ENCODE data around the gene USP12. TPM values are rescaled to one million over a fixed set of nuclear protein-coding genes. Genes with fewer than 3 reads are reported as not detected.

Gene USP12
- polyA plus RNA-seq, 3 donors: 12.8 to 23.4 (median 14.5) TPM

DNA sequence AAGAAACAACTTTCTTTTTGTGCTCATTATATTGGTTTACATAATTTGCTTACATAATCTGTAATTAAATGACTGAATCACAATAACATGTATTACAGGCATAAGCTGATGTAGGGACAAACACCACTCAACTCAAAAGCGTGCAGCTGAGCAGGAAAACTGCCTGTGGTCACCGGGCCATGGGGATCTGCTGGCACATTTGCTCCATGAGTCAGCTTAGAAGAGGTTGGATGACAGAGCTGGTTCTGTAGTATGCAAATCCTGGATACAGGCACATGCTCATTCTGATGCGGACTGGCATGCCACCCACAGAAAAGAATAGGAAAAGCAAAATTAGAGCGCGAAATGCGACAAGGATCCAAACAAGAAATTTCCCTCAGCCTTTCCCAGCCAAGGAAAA is 128.6 kb downstream of the USP12 start:
- H3K4me3 Mint-ChIP-seq: no peak overlapping the region
- H2AFZ ChIP-seq (ENCODE audit: insufficient read depth, low read depth, low read length, poor library complexity, severe bottlenecking): no peak overlapping the region
- H4K20me1 ChIP-seq (ENCODE audit: insufficient read depth, low read length): no peaks in the 10 kb centered on the region
- no peak for DNase-seq
- intact Hi-C loops (cut with micrococcal nuclease): no loop called here
- H3K9me3 Mint-ChIP-seq: peaks cover 4 to 14% (median 8%) of the 10 kb centered on the region in 7 donors
- H3K9ac ChIP-seq (ENCODE audit: insufficient read depth, low read length, poor library complexity, severe bottlenecking): no peak overlapping the region
- H3K27me3 Mint-ChIP-seq (ENCODE audit: low read depth in 3 of 3): peaks cover 0 to 5% (median 3%) of the 10 kb centered on the region in 3 donors
- TF ChIP-seq, protein P1, sequence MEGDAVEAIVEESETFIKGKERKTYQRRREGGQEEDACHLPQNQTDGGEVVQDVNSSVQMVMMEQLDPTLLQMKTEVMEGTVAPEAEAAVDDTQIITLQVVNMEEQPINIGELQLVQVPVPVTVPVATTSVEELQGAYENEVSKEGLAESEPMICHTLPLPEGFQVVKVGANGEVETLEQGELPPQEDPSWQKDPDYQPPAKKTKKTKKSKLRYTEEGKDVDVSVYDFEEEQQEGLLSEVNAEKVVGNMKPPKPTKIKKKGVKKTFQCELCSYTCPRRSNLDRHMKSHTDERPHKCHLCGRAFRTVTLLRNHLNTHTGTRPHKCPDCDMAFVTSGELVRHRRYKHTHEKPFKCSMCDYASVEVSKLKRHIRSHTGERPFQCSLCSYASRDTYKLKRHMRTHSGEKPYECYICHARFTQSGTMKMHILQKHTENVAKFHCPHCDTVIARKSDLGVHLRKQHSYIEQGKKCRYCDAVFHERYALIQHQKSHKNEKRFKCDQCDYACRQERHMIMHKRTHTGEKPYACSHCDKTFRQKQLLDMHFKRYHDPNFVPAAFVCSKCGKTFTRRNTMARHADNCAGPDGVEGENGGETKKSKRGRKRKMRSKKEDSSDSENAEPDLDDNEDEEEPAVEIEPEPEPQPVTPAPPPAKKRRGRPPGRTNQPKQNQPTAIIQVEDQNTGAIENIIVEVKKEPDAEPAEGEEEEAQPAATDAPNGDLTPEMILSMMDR (IDR thresholded peaks at IDR 0.05): no peak
- no peaks in the 10 kb centered on the region for H3K36me3 ChIP-seq (replicated peaks in 1 of 2; ENCODE audit: control insufficient read depth in 1 of 2, insufficient read depth in 2 of 2, low read length in 2 of 2)
- no peaks in the 10 kb centered on the region for H3K4me1 ChIP-seq (ENCODE audit: control insufficient read depth in 1 of 2, insufficient read depth in 2 of 2, low read length in 2 of 2)
- H3K27ac Mint-ChIP-seq: no peak overlapping the region
- no peaks in the 10 kb centered on the region for H3K36me3 Mint-ChIP-seq
- no peaks in the 10 kb centered on the region for H3K4me1 Mint-ChIP-seq
- H3K79me2 ChIP-seq (ENCODE audit: insufficient read depth, low read length): no peaks in the 10 kb centered on the region
- H3K4me2 ChIP-seq (replicated peaks; ENCODE audit: extremely low read depth, low read length, poor library complexity, severe bottlenecking): no peak overlapping the region
- H3K27ac ChIP-seq (ENCODE audit: low read depth in 1 of 2, low read length in 2 of 2): no peak overlapping the region
- H3K4me3 ChIP-seq (replicated peaks in 1 of 3; ENCODE audit: low read depth in 2 of 3, low read length in 3 of 3): no peak overlapping the region
- no peaks in the 10 kb centered on the region for H3K27me3 ChIP-seq (ENCODE audit: control insufficient read depth in 2 of 2, insufficient read depth in 2 of 2, low read length in 2 of 2)
- 0% methylated on average over 1 of the region's 6 CpGs for WGBS (ENCODE audit: insufficient coverage)
- peaks cover 0 to 7% of the 10 kb centered on the region in 2 donors for H3K9me3 ChIP-seq (replicated peaks in 1 of 2; ENCODE audit: control insufficient read depth in 1 of 2, insufficient read depth in 1 of 2, low read length in 2 of 2)

DNA sequence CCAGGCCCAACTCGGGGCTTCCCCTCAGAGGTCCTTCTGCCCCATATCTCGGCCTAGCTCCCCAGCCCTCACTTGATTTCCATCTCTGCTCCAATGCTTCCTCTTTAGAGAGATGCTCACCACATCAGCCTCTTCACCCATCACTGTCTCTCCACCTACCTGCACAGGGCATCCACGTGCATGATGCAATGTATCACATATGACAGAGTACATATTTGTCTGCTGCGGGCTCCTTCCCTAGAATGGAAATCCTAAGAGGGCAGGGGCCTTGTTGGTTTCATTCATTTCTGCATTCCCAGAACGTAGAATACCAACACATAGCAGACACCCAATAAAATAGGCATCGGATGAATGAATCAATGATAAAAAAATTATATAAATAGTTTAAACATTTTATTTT is 130.3 kb downstream of the USP12 start:
- Histone ChIP-seq H3K27me3 (ENCODE audit: control insufficient read depth in 2 of 2, insufficient read depth in 2 of 2, low read length in 2 of 2) (no peaks in the 10 kb centered on the region), H3K4me2 (replicated peaks; ENCODE audit: extremely low read depth, low read length, poor library complexity, severe bottlenecking) (no peak overlapping the region), H3K4me1 (ENCODE audit: control insufficient read depth in 1 of 2, insufficient read depth in 2 of 2, low read length in 2 of 2) (no peaks in the 10 kb centered on the region), H3K4me3 (replicated peaks in 1 of 3; ENCODE audit: low read depth in 2 of 3, low read length in 3 of 3) (no peak overlapping the region), H2AFZ (ENCODE audit: insufficient read depth, low read depth, low read length, poor library complexity, severe bottlenecking) (no peak overlapping the region), H3K79me2 (ENCODE audit: insufficient read depth, low read length) (no peaks in the 10 kb centered on the region), H4K20me1 (ENCODE audit: insufficient read depth, low read length) (no peaks in the 10 kb centered on the region), H3K36me3 (replicated peaks in 1 of 2; ENCODE audit: control insufficient read depth in 1 of 2, insufficient read depth in 2 of 2, low read length in 2 of 2) (no peaks in the 10 kb centered on the region), H3K9ac (ENCODE audit: insufficient read depth, low read length, poor library complexity, severe bottlenecking) (no peak overlapping the region), H3K9me3 (replicated peaks in 1 of 2; ENCODE audit: control insufficient read depth in 1 of 2, insufficient read depth in 1 of 2, low read length in 2 of 2) (peaks cover 0 to 7% of the 10 kb centered on the region in 2 donors), H3K27ac (ENCODE audit: low read depth in 1 of 2, low read length in 2 of 2) (no peak overlapping the region)
- intact Hi-C loops (cut with micrococcal nuclease): no loop called here
- Mint-ChIP-seq H3K9me3 (peaks cover 4 to 14% (median 8%) of the 10 kb centered on the region in 7 donors), H3K4me1 (no peaks in the 10 kb centered on the region), H3K4me3 (no peak overlapping the region), H3K36me3 (no peaks in the 10 kb centered on the region), H3K27me3 (ENCODE audit: low read depth in 3 of 3) (peaks cover 2 to 5% (median 4%) of the 10 kb centered on the region in 3 donors), H3K27ac (no peak overlapping the region)
- TF ChIP-seq, protein P1 (IDR thresholded peaks at IDR 0.05): no peak
- no peak for DNase-seq
- WGBS (ENCODE audit: insufficient coverage): 97% methylated on average over 3 of the region's 6 CpGs

All from CD14-positive monocyte (primary cell).